Trophoblast cell (in vitro differentiated cells and primary cell): ENCODE measurements around the gene TSHB.

Source experiments
- DNase-seq, 2 donors: peaks; one replicate each; pipeline ENCODE4 v3.0.0-alpha.2; 2016
- H2AFZ ChIP-seq: 2 replicates; pipeline ENCODE4 v1.6.1; 2013; ENCODE audit warnings: low read length, moderate library complexity, mild to moderate bottlenecking; ENCODE audit not compliant: insufficient read depth, poor library complexity
- H2AK5ac ChIP-seq: 2 replicates; pipeline ENCODE4 v1.6.1; 2013; ENCODE audit warnings: mild to moderate bottlenecking, low read length
- H2BK120ac ChIP-seq: 2 replicates; pipeline ENCODE4 v1.6.1; 2013; ENCODE audit warnings: low read length, mild to moderate bottlenecking, moderate library complexity; ENCODE audit not compliant: insufficient read depth, poor library complexity
- H2BK12ac ChIP-seq: 2 replicates; pipeline ENCODE4 v1.6.1; 2013; ENCODE audit warnings: mild to moderate bottlenecking, low read length, moderate library complexity
- H2BK5ac ChIP-seq: 2 replicates; pipeline ENCODE4 v1.6.1; 2013; ENCODE audit warnings: low read length, low read depth, moderate library complexity, mild to moderate bottlenecking; ENCODE audit not compliant: poor library complexity
- H3K14ac ChIP-seq: 2 replicates; pipeline ENCODE4 v1.6.1; 2013; ENCODE audit warnings: mild to moderate bottlenecking, low read length
- H3K18ac ChIP-seq: 2 replicates; pipeline ENCODE4 v1.6.1; 2013; ENCODE audit warnings: mild to moderate bottlenecking, low read length
- H3K23ac ChIP-seq: 2 replicates; pipeline ENCODE4 v1.6.1; 2013; ENCODE audit warnings: low read length
- H3K27ac ChIP-seq: 2 replicates; pipeline ENCODE4 v1.5.1; 2013; ENCODE audit warnings: low read depth, mild to moderate bottlenecking, inconsistent platforms, low read length, moderate library complexity
- H3K27me3 ChIP-seq: 2 replicates; pipeline ENCODE4 v1.6.1; 2013; ENCODE audit warnings: inconsistent platforms, mild to moderate bottlenecking, low read length, moderate library complexity; ENCODE audit not compliant: insufficient read depth
- H3K36me3 ChIP-seq, 2 experiments: 1 replicate in 1 of 2; 2 replicates in 1 of 2; pipeline ENCODE4 v1.6.1; 2013; ENCODE audit warnings: low read length in 2 of 2, mild to moderate bottlenecking in 2 of 2, moderate library complexity in 1 of 2; ENCODE audit not compliant: insufficient read depth in 2 of 2, control insufficient read depth in 1 of 2
- H3K4ac ChIP-seq: 2 replicates; pipeline ENCODE4 v1.6.1; 2013; ENCODE audit warnings: low read depth, mild to moderate bottlenecking, low read length, moderate library complexity
- H3K4me1 ChIP-seq, 2 experiments: 1 replicate in 1 of 2; 2 replicates in 1 of 2; pipeline ENCODE4 v1.6.1; 2013; ENCODE audit warnings: low read length in 2 of 2, mild to moderate bottlenecking in 2 of 2, moderate library complexity in 1 of 2; ENCODE audit not compliant: insufficient read depth in 2 of 2, control insufficient read depth in 1 of 2
- H3K4me2 ChIP-seq: 2 replicates; pipeline ENCODE4 v1.6.1; 2013; ENCODE audit warnings: inconsistent platforms, mild to moderate bottlenecking, low read length, moderate library complexity
- H3K4me3 ChIP-seq: 2 replicates; pipeline ENCODE4 v1.5.1; 2013; ENCODE audit warnings: mild to moderate bottlenecking, low read depth, low read length, inconsistent platforms
- H3K79me1 ChIP-seq: one replicate; pipeline ENCODE4 v1.6.1; 2013; ENCODE audit warnings: low read length
- H3K79me2 ChIP-seq: 2 replicates; pipeline ENCODE4 v1.6.1; 2013; ENCODE audit warnings: low read length, mild to moderate bottlenecking; ENCODE audit not compliant: control insufficient read depth, insufficient read depth, poor library complexity
- H3K9ac ChIP-seq: 2 replicates; pipeline ENCODE4 v1.6.1; 2013; ENCODE audit warnings: mild to moderate bottlenecking, low read length
- H3K9me3 ChIP-seq: 2 replicates; pipeline ENCODE4 v1.6.1; 2013; ENCODE audit warnings: low read depth, mild to moderate bottlenecking, control low read depth, inconsistent platforms, low read length; ENCODE audit not compliant: insufficient read depth
- H4K12ac ChIP-seq: 2 replicates; pipeline ENCODE4 v1.6.1; 2013; ENCODE audit warnings: low read depth, mild to moderate bottlenecking, low read length, moderate library complexity
- H4K8ac ChIP-seq: 2 replicates; pipeline ENCODE4 v1.6.1; 2013; ENCODE audit warnings: low read depth, mild to moderate bottlenecking, low read length, moderate library complexity
- H4K91ac ChIP-seq: one replicate; pipeline ENCODE4 v1.6.1; 2013; ENCODE audit warnings: low read depth, mild to moderate bottlenecking, low read length, moderate library complexity
- WGBS: extraction: QIAGEN DNeasy Blood & Tissue Kit; methylation state at CpG from one replicate; pipeline ENCODE4 v1.1.7; 2013; ENCODE audit warnings: missing lambda C conversion rate; ENCODE audit not compliant: insufficient read length, insufficient coverage; ENCODE audit errors: extremely low coverage; 5-methylcytosine and 5-hydroxymethylcytosine counted together

Gene TSHB

DNA sequence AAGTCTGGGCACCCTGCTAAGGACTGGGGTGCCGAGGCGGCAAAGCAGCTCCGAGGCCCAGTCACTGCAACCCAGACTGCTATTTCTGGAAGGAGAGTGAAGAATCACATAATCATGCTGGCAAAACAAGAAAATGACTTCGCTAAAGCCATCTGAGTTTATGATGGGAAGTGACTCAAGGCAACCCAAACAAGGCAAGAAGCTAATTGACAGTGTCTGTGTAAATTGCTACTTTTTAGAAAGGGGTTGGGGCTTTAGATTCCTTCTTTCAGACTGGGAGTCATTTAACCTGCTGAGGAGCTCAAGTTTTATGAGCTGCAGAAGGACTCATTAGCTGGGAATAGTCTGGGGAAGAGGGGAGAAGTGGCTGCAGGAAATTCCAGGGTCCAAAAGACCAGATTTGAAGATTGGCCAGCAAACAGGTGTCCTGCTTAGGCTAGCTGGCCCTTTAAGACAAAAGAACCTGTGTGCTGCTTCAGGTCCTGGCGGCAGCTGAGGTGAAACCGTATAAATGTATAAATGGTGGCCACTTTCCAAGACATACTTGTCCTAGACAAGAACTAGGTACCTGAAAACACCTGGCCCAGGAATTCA, 28.1 kb downstream of the TSHB start:
- no peak overlapping the region for H2AFZ ChIP-seq
- no peaks in the 10 kb centered on the region for H3K27me3 ChIP-seq
- no peak for DNase-seq
- H3K79me2 ChIP-seq: no peaks in the 10 kb centered on the region
- no peak overlapping the region for H3K18ac ChIP-seq
- no peak overlapping the region for H2BK5ac ChIP-seq
- H4K8ac ChIP-seq: no peak overlapping the region
- H3K9ac ChIP-seq: no peak overlapping the region
- H3K36me3 ChIP-seq: no peaks in the 10 kb centered on the region
- WGBS: no CpG with 5 or more reads among the region's 6 CpGs
- H4K91ac ChIP-seq: no peak overlapping the region
- no peak overlapping the region for H3K4me2 ChIP-seq
- H2AK5ac ChIP-seq: no peak overlapping the region
- H2BK12ac ChIP-seq: peak overlapping the region; percentile 4
- no peak overlapping the region for H3K23ac ChIP-seq
- H4K12ac ChIP-seq: no peak overlapping the region
- H3K4me1 ChIP-seq: peaks cover 14 to 26% of the 10 kb centered on the region in 2 experiments
- H3K79me1 ChIP-seq: peaks cover 12% of the 10 kb centered on the region
- no peak overlapping the region for H2BK120ac ChIP-seq
- no peak overlapping the region for H3K14ac ChIP-seq
- H3K27ac ChIP-seq: peak overlapping the region; percentile 44
- H3K4me3 ChIP-seq: no peak overlapping the region
- no peak overlapping the region for H3K4ac ChIP-seq
- H3K9me3 ChIP-seq: no peaks in the 10 kb centered on the region

DNA sequence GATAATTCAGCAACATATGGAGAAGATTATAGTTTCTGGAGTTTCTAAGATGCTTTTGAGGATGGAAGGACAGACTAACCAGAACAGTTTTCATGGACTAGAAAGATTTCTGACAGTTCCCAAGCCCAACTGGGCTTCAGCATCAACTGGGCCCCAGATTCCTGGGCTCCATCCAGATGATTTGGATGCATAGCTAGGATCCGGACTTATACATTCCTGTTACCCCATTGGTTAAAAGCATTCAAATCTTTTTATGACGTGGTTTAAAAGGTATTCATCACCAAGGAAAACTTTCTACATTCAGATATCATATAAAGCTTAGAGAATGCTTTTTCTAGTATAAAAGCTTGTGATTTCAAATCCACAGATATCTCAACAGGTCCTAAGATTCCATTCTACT, 29.7 kb downstream of the TSHB start:
- Histone ChIP-seq H3K4me1 (peaks cover 14 to 26% of the 10 kb centered on the region in 2 experiments), H3K27me3 (no peaks in the 10 kb centered on the region), H2BK5ac (no peak overlapping the region), H3K9me3 (no peaks in the 10 kb centered on the region), H4K8ac (no peak overlapping the region), H3K14ac (no peak overlapping the region), H2BK120ac (no peak overlapping the region), H4K12ac (no peak overlapping the region), H2AK5ac (no peak overlapping the region), H3K4me2 (no peak overlapping the region), H3K36me3 (no peaks in the 10 kb centered on the region), H3K79me1 (peaks cover 12% of the 10 kb centered on the region), H3K23ac (no peak overlapping the region), H3K4me3 (no peak overlapping the region), H3K4ac (no peak overlapping the region), H4K91ac (no peak overlapping the region), H3K18ac (no peak overlapping the region), H2AFZ (no peak overlapping the region), H3K79me2 (no peaks in the 10 kb centered on the region), H2BK12ac (no peak overlapping the region), H3K27ac (no peak overlapping the region), H3K9ac (no peak overlapping the region)
- WGBS: no CpG with 5 or more reads among the region's 2 CpGs
- DNase-seq: no peak

DNA sequence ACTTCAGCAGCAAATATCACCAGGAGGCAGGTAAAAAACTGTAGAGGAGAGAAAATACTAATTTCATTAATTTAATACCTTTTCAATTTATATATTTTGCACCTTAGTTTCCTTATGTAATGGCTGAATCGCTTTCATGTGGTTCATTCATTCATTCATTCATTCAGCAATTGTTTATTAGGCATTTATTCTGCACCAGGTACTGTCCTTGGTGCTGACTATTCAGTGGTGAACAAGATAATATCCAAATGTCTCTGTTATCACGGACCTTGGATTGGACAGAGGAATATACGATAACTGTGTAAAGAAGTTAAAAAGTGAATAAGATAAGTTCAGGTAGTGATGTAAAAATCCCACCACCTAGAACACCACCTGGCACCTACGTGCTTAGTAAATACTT, 30.9 kb downstream of the TSHB start:
- H3K36me3 ChIP-seq: no peaks in the 10 kb centered on the region
- H3K79me1 ChIP-seq: peaks cover 12% of the 10 kb centered on the region
- DNase-seq: no peak
- H2BK12ac ChIP-seq: no peak overlapping the region
- no peak overlapping the region for H3K23ac ChIP-seq
- H3K4me1 ChIP-seq: peaks cover 14 to 26% of the 10 kb centered on the region in 2 experiments
- no peak overlapping the region for H3K9ac ChIP-seq
- H2AFZ ChIP-seq: no peak overlapping the region
- H3K27me3 ChIP-seq: no peaks in the 10 kb centered on the region
- H3K4ac ChIP-seq: no peak overlapping the region
- H3K18ac ChIP-seq: no peak overlapping the region
- no peak overlapping the region for H2BK5ac ChIP-seq
- H4K12ac ChIP-seq: no peak overlapping the region
- H4K8ac ChIP-seq: no peak overlapping the region
- H3K9me3 ChIP-seq: no peaks in the 10 kb centered on the region
- H2AK5ac ChIP-seq: no peak overlapping the region
- H3K14ac ChIP-seq: no peak overlapping the region
- H4K91ac ChIP-seq: no peak overlapping the region
- H2BK120ac ChIP-seq: no peak overlapping the region
- WGBS: no CpG with 5 or more reads among the region's 4 CpGs
- H3K27ac ChIP-seq: no peak overlapping the region
- no peaks in the 10 kb centered on the region for H3K79me2 ChIP-seq
- no peak overlapping the region for H3K4me2 ChIP-seq
- no peak overlapping the region for H3K4me3 ChIP-seq

DNA sequence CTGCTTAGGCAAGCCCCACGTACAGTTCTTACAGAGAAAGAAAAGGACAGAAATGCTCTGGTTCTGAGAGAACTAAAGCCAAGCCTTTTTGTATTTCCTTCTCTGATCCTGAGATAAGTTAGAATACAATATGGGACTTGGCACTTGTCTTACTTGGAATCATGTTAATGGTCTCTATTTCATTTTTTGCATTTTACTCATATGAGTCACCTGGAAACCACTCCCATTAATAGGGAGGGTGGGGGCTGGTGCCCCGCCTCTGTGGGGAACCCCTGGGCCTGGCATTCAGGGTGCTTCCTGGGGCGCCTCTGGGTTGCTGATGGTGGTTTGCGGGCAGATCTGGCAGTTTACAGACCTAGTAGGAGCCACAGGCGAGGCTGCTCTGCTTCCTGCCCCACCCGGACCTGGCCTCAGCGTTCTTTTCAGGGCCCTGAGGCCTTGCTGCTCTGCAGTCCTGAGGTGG, 32.9 kb downstream of the TSHB start:
- Histone ChIP-seq H2BK120ac (peak overlapping the region; percentile 95), H4K8ac (no peak overlapping the region), H3K4me1 (peaks cover 8 to 13% of the 10 kb centered on the region in 2 experiments), H4K91ac (no peak overlapping the region), H3K4me3 (no peak overlapping the region), H3K36me3 (no peaks in the 10 kb centered on the region), H3K9me3 (no peaks in the 10 kb centered on the region), H3K14ac (no peak overlapping the region), H3K27ac (peak overlapping the region; percentile 78), H3K79me1 (peaks cover 9% of the 10 kb centered on the region), H2BK5ac (peak overlapping the region; percentile 75), H3K9ac (no peak overlapping the region), H3K4ac (no peak overlapping the region), H2AFZ (no peak overlapping the region), H3K27me3 (no peaks in the 10 kb centered on the region), H4K12ac (no peak overlapping the region), H2BK12ac (peak overlapping the region; percentile 77), H2AK5ac (no peak overlapping the region), H3K18ac (no peak overlapping the region), H3K79me2 (no peaks in the 10 kb centered on the region), H3K4me2 (no peak overlapping the region), H3K23ac (no peak overlapping the region)
- WGBS: no CpG with 5 or more reads among the region's 7 CpGs
- DNase-seq: peak in 1 of 2 donors; percentile 20
